ENCODE results near the gene SRD5A1.

- TF ChIP-seq, protein P1, sequence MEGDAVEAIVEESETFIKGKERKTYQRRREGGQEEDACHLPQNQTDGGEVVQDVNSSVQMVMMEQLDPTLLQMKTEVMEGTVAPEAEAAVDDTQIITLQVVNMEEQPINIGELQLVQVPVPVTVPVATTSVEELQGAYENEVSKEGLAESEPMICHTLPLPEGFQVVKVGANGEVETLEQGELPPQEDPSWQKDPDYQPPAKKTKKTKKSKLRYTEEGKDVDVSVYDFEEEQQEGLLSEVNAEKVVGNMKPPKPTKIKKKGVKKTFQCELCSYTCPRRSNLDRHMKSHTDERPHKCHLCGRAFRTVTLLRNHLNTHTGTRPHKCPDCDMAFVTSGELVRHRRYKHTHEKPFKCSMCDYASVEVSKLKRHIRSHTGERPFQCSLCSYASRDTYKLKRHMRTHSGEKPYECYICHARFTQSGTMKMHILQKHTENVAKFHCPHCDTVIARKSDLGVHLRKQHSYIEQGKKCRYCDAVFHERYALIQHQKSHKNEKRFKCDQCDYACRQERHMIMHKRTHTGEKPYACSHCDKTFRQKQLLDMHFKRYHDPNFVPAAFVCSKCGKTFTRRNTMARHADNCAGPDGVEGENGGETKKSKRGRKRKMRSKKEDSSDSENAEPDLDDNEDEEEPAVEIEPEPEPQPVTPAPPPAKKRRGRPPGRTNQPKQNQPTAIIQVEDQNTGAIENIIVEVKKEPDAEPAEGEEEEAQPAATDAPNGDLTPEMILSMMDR (IDR thresholded peaks at IDR 0.05; ENCODE audit: insufficient read depth, low read length): no peak
- TF ChIP-seq, protein P2, sequence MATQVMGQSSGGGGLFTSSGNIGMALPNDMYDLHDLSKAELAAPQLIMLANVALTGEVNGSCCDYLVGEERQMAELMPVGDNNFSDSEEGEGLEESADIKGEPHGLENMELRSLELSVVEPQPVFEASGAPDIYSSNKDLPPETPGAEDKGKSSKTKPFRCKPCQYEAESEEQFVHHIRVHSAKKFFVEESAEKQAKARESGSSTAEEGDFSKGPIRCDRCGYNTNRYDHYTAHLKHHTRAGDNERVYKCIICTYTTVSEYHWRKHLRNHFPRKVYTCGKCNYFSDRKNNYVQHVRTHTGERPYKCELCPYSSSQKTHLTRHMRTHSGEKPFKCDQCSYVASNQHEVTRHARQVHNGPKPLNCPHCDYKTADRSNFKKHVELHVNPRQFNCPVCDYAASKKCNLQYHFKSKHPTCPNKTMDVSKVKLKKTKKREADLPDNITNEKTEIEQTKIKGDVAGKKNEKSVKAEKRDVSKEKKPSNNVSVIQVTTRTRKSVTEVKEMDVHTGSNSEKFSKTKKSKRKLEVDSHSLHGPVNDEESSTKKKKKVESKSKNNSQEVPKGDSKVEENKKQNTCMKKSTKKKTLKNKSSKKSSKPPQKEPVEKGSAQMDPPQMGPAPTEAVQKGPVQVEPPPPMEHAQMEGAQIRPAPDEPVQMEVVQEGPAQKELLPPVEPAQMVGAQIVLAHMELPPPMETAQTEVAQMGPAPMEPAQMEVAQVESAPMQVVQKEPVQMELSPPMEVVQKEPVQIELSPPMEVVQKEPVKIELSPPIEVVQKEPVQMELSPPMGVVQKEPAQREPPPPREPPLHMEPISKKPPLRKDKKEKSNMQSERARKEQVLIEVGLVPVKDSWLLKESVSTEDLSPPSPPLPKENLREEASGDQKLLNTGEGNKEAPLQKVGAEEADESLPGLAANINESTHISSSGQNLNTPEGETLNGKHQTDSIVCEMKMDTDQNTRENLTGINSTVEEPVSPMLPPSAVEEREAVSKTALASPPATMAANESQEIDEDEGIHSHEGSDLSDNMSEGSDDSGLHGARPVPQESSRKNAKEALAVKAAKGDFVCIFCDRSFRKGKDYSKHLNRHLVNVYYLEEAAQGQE (IDR thresholded peaks at IDR 0.05; ENCODE audit: insufficient replicate concordance, low read depth): no peak
- no peak for TF ChIP-seq POLR2AphosphoS5 (IDR thresholded peaks at IDR 0.05; ENCODE audit: low read depth)
- TF ChIP-seq GABPA (IDR thresholded peaks at IDR 0.05; ENCODE audit: low read depth): no peak
Measured at GRCh38 chr5:6681682-6682081, 48.4 kb downstream of the SRD5A1 start.

All from HL-60 (cell line).